Measurements from ENCODE around the gene SERPINB10.

SERPINB10 gene

DNA sequence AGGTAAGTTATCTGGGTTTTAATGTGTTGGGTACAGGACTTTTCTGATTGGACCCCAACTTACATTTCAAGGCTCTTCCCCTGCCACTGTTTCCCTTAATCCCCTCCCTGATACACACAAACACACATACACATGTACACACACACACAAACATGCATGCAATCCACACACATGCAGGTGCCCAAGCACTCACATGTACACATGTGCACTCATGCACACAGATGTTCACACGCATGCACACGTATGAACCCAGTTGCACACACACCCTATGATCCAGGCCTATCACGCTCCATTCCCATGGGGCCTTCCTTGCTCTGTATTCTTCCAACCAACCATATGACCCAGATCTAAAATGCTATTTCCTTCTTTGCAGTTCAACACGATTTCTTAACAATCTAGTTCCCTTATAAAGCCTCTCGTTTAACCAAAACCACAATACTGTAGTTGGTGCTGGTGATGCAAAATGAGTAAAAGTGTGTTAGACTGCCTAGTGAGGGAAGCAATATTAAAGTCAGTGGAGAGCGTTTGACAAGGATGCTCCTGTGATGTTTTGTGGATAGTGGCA, 73.2 kb downstream of the SERPINB10 start:
- no peak overlapping the region for H3K4me3 ChIP-seq (ENCODE audit: low read depth, low read length)
- no peak for DNase-seq (ENCODE audit: low read depth, low spot score)
- in situ Hi-C loops (cut with HindIII; ENCODE audit: low sequenced_read_pairs), result no loop called here
- no peak for TF ChIP-seq CTCF (IDR thresholded peaks at IDR 0.05; ENCODE audit: low read depth, low read length)

DNA sequence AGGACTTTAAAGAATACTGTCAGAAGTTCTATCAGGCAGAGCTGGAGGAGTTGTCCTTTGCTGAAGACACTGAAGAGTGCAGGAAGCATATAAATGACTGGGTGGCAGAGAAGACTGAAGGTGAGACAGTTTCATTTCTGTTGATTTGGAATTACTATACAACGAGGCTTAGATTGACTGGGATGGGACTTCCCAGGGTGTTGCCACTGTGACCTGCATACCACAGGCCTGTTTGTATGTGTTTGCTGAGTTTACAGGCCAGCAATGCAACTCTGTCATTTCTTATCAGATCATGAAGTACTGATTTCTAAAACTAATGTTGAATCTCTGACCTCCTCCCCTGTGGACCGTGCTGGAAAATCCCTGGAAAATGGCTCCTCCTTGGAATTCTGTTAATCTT, 74.0 kb downstream of the SERPINB10 start:
- DNase-seq (ENCODE audit: low read depth, low spot score), result no peak
- in situ Hi-C loops (cut with HindIII; ENCODE audit: low sequenced_read_pairs), result no loop called here
- no peak overlapping the region for H3K4me3 ChIP-seq (ENCODE audit: low read depth, low read length)
- TF ChIP-seq CTCF (IDR thresholded peaks at IDR 0.05; ENCODE audit: low read depth, low read length), result no peak

- no peak overlapping the region for H3K4me3 ChIP-seq (ENCODE audit: low read depth, low read length)
- in situ Hi-C loops (cut with HindIII; ENCODE audit: low sequenced_read_pairs), result no loop called here
- TF ChIP-seq CTCF (IDR thresholded peaks at IDR 0.05; ENCODE audit: low read depth, low read length), result no peak
Observed at GRCh38 chr18:63982361-63982760, 74.6 kb downstream of the SERPINB10 start.

More at GRCh38 chr18:63982361-63982760, 74.6 kb downstream of the SERPINB10 start:
- DNase-seq (ENCODE audit: low read depth, low spot score), result no peak
